ENCODE results near the gene LEMD2.

- no peak for TF ChIP-seq EP300 (IDR thresholded peaks at IDR 0.05)
- TF ChIP-seq CTCF (IDR thresholded peaks at IDR 0.05): peak in 1 of 2 donors; percentile 30
- no peak for TF ChIP-seq POLR2A (IDR thresholded peaks at IDR 0.05)
- TF ChIP-seq POLR2AphosphoS5 (IDR thresholded peaks at IDR 0.05): no peak
Measured at GRCh38 chr6:33812669-33813068, 23.7 kb upstream of the LEMD2 start.

Measured in suprapubic skin (tissue), 4 donors.